GM12878 (cell line): ENCODE measurements around the gene SPAG17.

Experiments
- CBX3 ChIP-seq: fragments of 200-600 bp; sonication (generic); IDR thresholded peaks from 2 replicates; pipeline ENCODE4 v1.6.1; 2016; ENCODE audit warnings: low read depth, borderline replicate concordance
- CREB1 ChIP-seq: IDR thresholded peaks from 2 replicates; pipeline ENCODE4 v1.6.1; 2012; ENCODE audit warnings: low read depth, mild to moderate bottlenecking, inconsistent platforms
- CTCF ChIP-seq, 3 experiments: IDR thresholded peaks in 2 of 3; conservative IDR thresholded peaks in 1 of 3; 2 replicates each; pipeline ENCODE4 v1.5.1; 2011; ENCODE audit warnings: low read depth in 3 of 3, low read length in 3 of 3, mild to moderate bottlenecking in 3 of 3, control low read depth in 2 of 3, moderate library complexity in 2 of 3, inconsistent platforms in 1 of 3, mixed read lengths in 1 of 3; ENCODE audit not compliant: control insufficient read depth in 2 of 3, insufficient read depth in 1 of 3; ENCODE audit errors: extremely low read depth in 1 of 3
- EZH2 ChIP-seq: IDR thresholded peaks from 2 replicates; pipeline ENCODE4 v1.6.1; 2012; ENCODE audit warnings: low read depth, mild to moderate bottlenecking, control low read depth, inconsistent platforms, low read length, borderline replicate concordance; ENCODE audit not compliant: control insufficient read depth
- FOXK2 ChIP-seq: fragments of 450-650 bp; IDR thresholded peaks from 2 replicates; pipeline ENCODE4 v1.6.1; 2017; ENCODE audit warnings: mild to moderate bottlenecking, moderate library complexity
- MTA2 ChIP-seq: fragments of 450-650 bp; IDR thresholded peaks from 2 replicates; pipeline ENCODE4 v1.6.1; 2016; ENCODE audit warnings: low read depth, mild to moderate bottlenecking, moderate library complexity
- POLR2AphosphoS5 ChIP-seq: IDR thresholded peaks from 2 replicates; pipeline ENCODE4 v1.6.1; 2011; ENCODE audit warnings: mild to moderate bottlenecking, low read length, inconsistent platforms
- SKIL ChIP-seq: fragments of 450-650 bp; IDR thresholded peaks from 2 replicates; pipeline ENCODE4 v1.6.1; 2017; ENCODE audit warnings: mild to moderate bottlenecking, low read depth, inconsistent platforms; ENCODE audit not compliant: poor library complexity, severe bottlenecking
- SMAD5 ChIP-seq: IDR thresholded peaks from 2 replicates; pipeline ENCODE4 v1.6.1; 2016; ENCODE audit warnings: antibody characterized with exemption, low read depth
- SRF ChIP-seq, 2 experiments: IDR thresholded peaks; 2 replicates each; pipeline ENCODE4 v1.6.1; 2011; ENCODE audit warnings: low read depth in 2 of 2, low read length in 2 of 2, mild to moderate bottlenecking in 1 of 2, moderate library complexity in 1 of 2
- YY1 ChIP-seq: IDR thresholded peaks from 2 replicates; pipeline ENCODE4 v1.6.1; 2011; ENCODE audit warnings: low read depth, mild to moderate bottlenecking, low read length

- TF ChIP-seq MTA2, result no peak
- TF ChIP-seq YY1, result no peak
- TF ChIP-seq EZH2, result no peak
- TF ChIP-seq FOXK2, result no peak
- no peak for TF ChIP-seq CBX3
- no peak for TF ChIP-seq POLR2AphosphoS5
- TF ChIP-seq CTCF (IDR thresholded peaks at IDR 0.05 in 2 of 3, conservative IDR thresholded peaks at IDR 0.05 in 1 of 3; ENCODE audit: control insufficient read depth in 2 of 3, extremely low read depth in 1 of 3, insufficient read depth in 1 of 3, low read depth in 3 of 3, low read length in 3 of 3), result no peak
- no peak for TF ChIP-seq CREB1
- no peak for TF ChIP-seq SRF (IDR thresholded peaks at IDR 0.05; ENCODE audit: low read depth in 2 of 2, low read length in 2 of 2)
- TF ChIP-seq SMAD5, result no peak
- no peak for TF ChIP-seq SKIL
These were observed 87.2 kb downstream of the SPAG17 start for GRCh38 chr1:118097622-118098348.
